ENCODE measurements around the gene CLCA1.
A peak's percentile ranks its signal among the peaks of the same experiment; 100 is the strongest.

Gene CLCA1

GRCh38 chr1:86508583-86508969 lies 39.8 kb downstream of the CLCA1 start:
- no peak for DNase-seq (ENCODE audit: low spot score)
- in situ Hi-C loops (cut with MboI; ENCODE audit: low pct_unique_long_range_greater_than_20kb, low sequenced_read_pairs, unreplicated experiment) = no loop called here
- no peak for TF ChIP-seq CTCF (IDR thresholded peaks at IDR 0.05; ENCODE audit: extremely low read depth, insufficient read depth, missing control alignments)

GRCh38 chr1:86515597-86515996 lies 46.9 kb downstream of the CLCA1 start:
- in situ Hi-C loops (cut with MboI; ENCODE audit: low pct_unique_long_range_greater_than_20kb, low sequenced_read_pairs, unreplicated experiment) = no loop called here
- peak; percentile 14 for DNase-seq (ENCODE audit: low spot score)
- peak; percentile 10 for TF ChIP-seq CTCF (IDR thresholded peaks at IDR 0.05; ENCODE audit: extremely low read depth, insufficient read depth, missing control alignments)

GRCh38 chr1:86516335-86516734 lies 47.6 kb downstream of the CLCA1 start:
- no peak for DNase-seq (ENCODE audit: low spot score)
- TF ChIP-seq CTCF (IDR thresholded peaks at IDR 0.05; ENCODE audit: extremely low read depth, insufficient read depth, missing control alignments) = no peak
- in situ Hi-C loops (cut with MboI; ENCODE audit: low pct_unique_long_range_greater_than_20kb, low sequenced_read_pairs, unreplicated experiment) = no loop called here

GRCh38 chr1:86517336-86517735 lies 48.6 kb downstream of the CLCA1 start:
- TF ChIP-seq CTCF (IDR thresholded peaks at IDR 0.05; ENCODE audit: extremely low read depth, insufficient read depth, missing control alignments) = no peak
- no peak for DNase-seq (ENCODE audit: low spot score)
- in situ Hi-C loops (cut with MboI; ENCODE audit: low pct_unique_long_range_greater_than_20kb, low sequenced_read_pairs, unreplicated experiment) = no loop called here

GRCh38 chr1:86520789-86521521 lies 52.2 kb downstream of the CLCA1 start:
- in situ Hi-C loops (cut with MboI; ENCODE audit: low pct_unique_long_range_greater_than_20kb, low sequenced_read_pairs, unreplicated experiment) = no loop called here
- no peak for DNase-seq (ENCODE audit: low spot score)
- TF ChIP-seq CTCF (IDR thresholded peaks at IDR 0.05; ENCODE audit: extremely low read depth, insufficient read depth, missing control alignments) = no peak

- in situ Hi-C loops (cut with MboI; ENCODE audit: low pct_unique_long_range_greater_than_20kb, low sequenced_read_pairs, unreplicated experiment) = no loop called here
- TF ChIP-seq CTCF (IDR thresholded peaks at IDR 0.05; ENCODE audit: extremely low read depth, insufficient read depth, missing control alignments) = no peak
- no peak for DNase-seq (ENCODE audit: low spot score)
Measured at GRCh38 chr1:86521522-86521891, 52.8 kb downstream of the CLCA1 start.
